ENCODE results near the gene CFAP73. TPM values are rescaled to one million over a fixed set of nuclear protein-coding genes. Genes with fewer than 3 reads are reported as not detected.
"Not testable (repeated sequence)": the region's sequence is repeated elsewhere in the genome, so short reads cannot be mapped to it uniquely, and the experiment has no call there.

CFAP73 gene
- total RNA-seq, 6 experiments from 2014 or later: 0.17 TPM; not detected in 5

- H3K4me1 Mint-ChIP-seq (ENCODE audit: low read depth): no peaks in the 10 kb centered on the region
- H3K9me3 Mint-ChIP-seq: no peaks in the 10 kb centered on the region
- no peak for TF ChIP-seq CTCF (IDR thresholded peaks at IDR 0.05)
- DNase-seq: no peak
- H3K27ac Mint-ChIP-seq: no peak overlapping the region
- no peak overlapping the region for H3K4me3 Mint-ChIP-seq
- H3K27me3 Mint-ChIP-seq (ENCODE audit: insufficient read depth): peaks cover 21% of the 10 kb centered on the region
- no peaks in the 10 kb centered on the region for H3K36me3 Mint-ChIP-seq (ENCODE audit: low read depth)
Measured at GRCh38 chr12:113138826-113139225, 10.7 kb upstream of the CFAP73 start.

- no peak for TF ChIP-seq CTCF (IDR thresholded peaks at IDR 0.05)
- no peak overlapping the region for H3K27ac Mint-ChIP-seq
- no peaks in the 10 kb centered on the region for H3K36me3 Mint-ChIP-seq (ENCODE audit: low read depth)
- peaks cover 16% of the 10 kb centered on the region for H3K27me3 Mint-ChIP-seq (ENCODE audit: insufficient read depth)
- no peaks in the 10 kb centered on the region for H3K9me3 Mint-ChIP-seq
- H3K4me1 Mint-ChIP-seq (ENCODE audit: low read depth): no peaks in the 10 kb centered on the region
- H3K4me3 Mint-ChIP-seq: 0 out of 2 replicates have a peak overlapping the region, but pooled peaks have one; percentile 35
- no peak for DNase-seq
Measured at GRCh38 chr12:113140706-113141105, 8.8 kb upstream of the CFAP73 start.

- not testable (repeated sequence) for H3K9me3 Mint-ChIP-seq; DNase-seq; H3K4me1 Mint-ChIP-seq (ENCODE audit: low read depth); H3K36me3 Mint-ChIP-seq (ENCODE audit: low read depth); H3K4me3 Mint-ChIP-seq; H3K27ac Mint-ChIP-seq
- peaks cover 14% of the 10 kb centered on the region for H3K27me3 Mint-ChIP-seq (ENCODE audit: insufficient read depth)
Measured at GRCh38 chr12:113141716-113142115, 7.8 kb upstream of the CFAP73 start.

- Mint-ChIP-seq H3K9me3 (no peaks in the 10 kb centered on the region), H3K27ac (no peak overlapping the region), H3K27me3 (ENCODE audit: insufficient read depth) (peaks cover 16% of the 10 kb centered on the region), H3K4me3 (no peak overlapping the region), H3K4me1 (ENCODE audit: low read depth) (no peaks in the 10 kb centered on the region), H3K36me3 (ENCODE audit: low read depth) (no peaks in the 10 kb centered on the region)
- TF ChIP-seq CTCF (IDR thresholded peaks at IDR 0.05): no peak
- no peak for DNase-seq
Measured at GRCh38 chr12:113142173-113142885, 7.2 kb upstream of the CFAP73 start.

GRCh38 chr12:113142886-113143332, 6.6 kb upstream of the CFAP73 start:
- no peak overlapping the region for H3K27ac Mint-ChIP-seq
- no peaks in the 10 kb centered on the region for H3K9me3 Mint-ChIP-seq
- H3K36me3 Mint-ChIP-seq (ENCODE audit: low read depth): no peaks in the 10 kb centered on the region
- no peak for DNase-seq
- no peaks in the 10 kb centered on the region for H3K4me1 Mint-ChIP-seq (ENCODE audit: low read depth)
- peaks cover 16% of the 10 kb centered on the region for H3K27me3 Mint-ChIP-seq (ENCODE audit: insufficient read depth)
- TF ChIP-seq CTCF (IDR thresholded peaks at IDR 0.05): no peak
- H3K4me3 Mint-ChIP-seq: no peak overlapping the region

- no peak for TF ChIP-seq CTCF (IDR thresholded peaks at IDR 0.05)
- H3K27ac Mint-ChIP-seq: no peak overlapping the region
- H3K27me3 Mint-ChIP-seq (ENCODE audit: insufficient read depth): peaks cover 16% of the 10 kb centered on the region
- no peak for DNase-seq
- H3K4me1 Mint-ChIP-seq (ENCODE audit: low read depth): no peaks in the 10 kb centered on the region
- no peaks in the 10 kb centered on the region for H3K9me3 Mint-ChIP-seq
- H3K4me3 Mint-ChIP-seq: no peak overlapping the region
- no peaks in the 10 kb centered on the region for H3K36me3 Mint-ChIP-seq (ENCODE audit: low read depth)
Measured at GRCh38 chr12:113143959-113144358, 5.6 kb upstream of the CFAP73 start.
